Naive thymus-derived CD4-positive, alpha-beta T cell (primary cell): ENCODE results near the gene WBP1L. TPM values are rescaled to one million over a fixed set of nuclear protein-coding genes. Genes with fewer than 3 reads are reported as not detected.
A peak's percentile ranks its signal among the peaks of the same experiment; 100 is the strongest.

Experiments
- ATAC-seq: fragments of 150-1000 bp; cut with Tn5 transposase; 2 replicates; pipeline ENCODE4 v1.10.0; 2021; ENCODE audit warnings: mild to moderate bottlenecking, moderate library complexity
- CTCF ChIA-PET: fragments of 350-600 bp; sonication (Branson Sonifier 250); formaldehyde crosslinking; loops from one replicate; lab custom pipeline; 2021; ENCODE audit warnings: antibody characterized with exemption; lab: Charles Lee
- POLR2A ChIA-PET: fragments of 350-600 bp; sonication (Branson Sonifier 250); formaldehyde crosslinking; loops from one replicate; lab custom pipeline; 2021; ENCODE audit warnings: antibody characterized with exemption, inconsistent platforms; lab: Charles Lee
- DNase-seq, 9 donors: peaks; one replicate each; pipeline versions ENCODE4 v3.0.0 to v3.0.0-alpha.2; 2020 to 2022; ENCODE audit warnings: mixed read lengths in 1 of 9
- H3K27ac ChIP-seq: one replicate; pipeline ENCODE4 v1.7.0; 2013; ENCODE audit warnings: mild to moderate bottlenecking, low read depth, low read length, moderate library complexity
- H3K27me3 ChIP-seq, 2 donors: one replicate each; pipeline ENCODE4 v1.7.0; 2013; ENCODE audit warnings: low read length in 2 of 2, mild to moderate bottlenecking in 2 of 2, moderate library complexity in 2 of 2; ENCODE audit not compliant: control insufficient read depth in 2 of 2, insufficient read depth in 2 of 2
- H3K36me3 ChIP-seq, 3 experiments: 1 replicate in 2 of 3; 2 replicates in 1 of 3; pipeline ENCODE4 v1.7.0; 2013; ENCODE audit warnings: low read length in 3 of 3, mild to moderate bottlenecking in 3 of 3, moderate library complexity in 1 of 3; ENCODE audit not compliant: insufficient read depth in 3 of 3, control insufficient read depth in 2 of 3
- H3K4me1 ChIP-seq, 2 donors: one replicate each; pipeline ENCODE4 v1.7.0; 2013; ENCODE audit warnings: low read length in 2 of 2, mild to moderate bottlenecking in 2 of 2, moderate library complexity in 1 of 2; ENCODE audit not compliant: control insufficient read depth in 2 of 2, insufficient read depth in 2 of 2
- H3K4me3 ChIP-seq: 2 replicates; pipeline ENCODE4 v1.7.0; 2013; ENCODE audit warnings: mild to moderate bottlenecking, low read length
- H3K9me3 ChIP-seq, 3 experiments: 1 replicate in 2 of 3; 2 replicates in 1 of 3; pipeline ENCODE4 v1.7.0; 2013; ENCODE audit warnings: low read length in 3 of 3; ENCODE audit not compliant: control insufficient read depth in 2 of 3
- H3K27ac Mint-ChIP-seq, 9 donors: one replicate each; pipeline ENCODE4 v1.8.0; 2020 to 2022; ENCODE audit warnings: mixed read lengths in 9 of 9, mild to moderate bottlenecking in 8 of 9, moderate library complexity in 5 of 9, inconsistent platforms in 2 of 9
- H3K27me3 Mint-ChIP-seq, 5 donors: one replicate each; pipeline ENCODE4 v1.8.0; 2021 to 2022; ENCODE audit warnings: mixed read lengths in 5 of 5, mild to moderate bottlenecking in 1 of 5
- H3K36me3 Mint-ChIP-seq, 5 donors: one replicate each; pipeline ENCODE4 v1.8.0; 2020 to 2022; ENCODE audit warnings: mixed read lengths in 5 of 5, mild to moderate bottlenecking in 3 of 5, inconsistent platforms in 1 of 5
- H3K4me1 Mint-ChIP-seq, 7 donors: one replicate each; pipeline ENCODE4 v1.8.0; 2020 to 2022; ENCODE audit warnings: mixed read lengths in 7 of 7, mild to moderate bottlenecking in 3 of 7, inconsistent platforms in 1 of 7
- H3K4me3 Mint-ChIP-seq, 10 donors: one replicate each; pipeline ENCODE4 v1.8.0; 2020 to 2022; ENCODE audit warnings: mild to moderate bottlenecking in 10 of 10, mixed read lengths in 10 of 10, moderate library complexity in 6 of 10, inconsistent platforms in 2 of 10
- H3K9me3 Mint-ChIP-seq, 11 donors: one replicate each; pipeline ENCODE4 v1.8.0; 2020 to 2022; ENCODE audit warnings: mixed read lengths in 11 of 11, mild to moderate bottlenecking in 4 of 11, inconsistent platforms in 1 of 11, moderate library complexity in 1 of 11
- intact Hi-C, 2 donors: fragments of 100-400 bp; cut with micrococcal nuclease; formaldehyde crosslinking; loops; one replicate each; pipeline ENCODE4 v1.15.1; 2023
- polyA plus RNA-seq, 2 donors: library from polyadenylated mRNA; unstranded; fragments of 300-500 nt; fragmentation: Illumina TruSeq; gene quantifications; one replicate each; pipeline ENCODE4 v1.2.3, GENCODE V29; 2021
- total RNA-seq, 6 experiments: library from RNA in 5 of 6; stranded (reverse) in 5 of 6; gene quantifications; 1 replicate in 5 of 6; 2 replicates in 1 of 6; pipeline ENCODE4 v1.2.3 and lab custom pipeline; 2021 to 2026

The WBP1L gene
- total and polyA plus RNA-seq, 7 experiments from 2014 or later = 19.4 to 37.9 (median 30.3) TPM

- CTCF ChIA-PET = interaction anchor here (0.6 kb wide), 1 partner anchor 135 kb away, joined by 3 read pairs; no protein-coding TSS in a partner anchor
- Histone ChIP-seq H3K9me3 (no peaks in the 10 kb centered on the region), H3K4me1 (peaks cover 4 to 9% of the 10 kb centered on the region in 2 donors), H3K4me3 (no peak overlapping the region), H3K36me3 (peaks cover 0 to 5% (median 0%) of the 10 kb centered on the region in 3 experiments), H3K27ac (no peak overlapping the region), H3K27me3 (no peaks in the 10 kb centered on the region)
- Mint-ChIP-seq H3K27me3 (no peaks in the 10 kb centered on the region), H3K27ac (peak overlapping the region in 5 of 9 donors; percentile 35 to 65 (median 57)), H3K4me3 (peak overlapping the region in 1 of 10 donors; percentile 54), H3K36me3 (peaks cover 0 to 18% (median 6%) of the 10 kb centered on the region in 5 donors), H3K4me1 (peaks cover 25 to 60% (median 48%) of the 10 kb centered on the region in 7 donors), H3K9me3 (no peaks in the 10 kb centered on the region)
- intact Hi-C loops = loop anchor here (10.0 kb wide), 4 partner anchors 323 to 653 kb away; partner anchors contain the start of genes HPS6 (in 1 of the 2), NFKB2 (in 1 of the 2) and NT5C2 (in 1 of the 2)
- no peak for DNase-seq
- no peak for ATAC-seq
- POLR2A ChIA-PET = no interaction called here
Measured at GRCh38 chr10:102718220-102718619, 25.5 kb upstream of the WBP1L start.

DNA sequence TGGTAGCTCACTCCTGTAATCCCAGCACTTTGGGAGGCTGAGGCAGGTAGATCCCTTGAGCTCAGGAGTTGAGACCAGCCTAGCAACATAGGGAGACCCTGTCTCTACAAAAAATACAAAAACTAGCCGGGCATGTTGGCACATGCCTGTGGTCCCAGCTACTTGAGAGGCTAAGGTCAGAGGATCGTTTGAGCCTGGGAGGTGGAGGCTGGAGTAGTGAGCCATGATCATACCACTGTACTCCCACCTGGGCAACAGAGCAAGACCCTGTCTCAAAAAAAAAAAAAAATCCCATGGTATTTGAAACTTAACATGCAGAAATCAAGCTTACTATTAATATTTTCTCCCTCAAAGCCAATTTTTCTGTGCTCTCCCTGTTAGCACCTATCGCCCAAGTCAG is 23.4 kb upstream of the WBP1L start:
- Histone ChIP-seq H3K27me3 (no peaks in the 10 kb centered on the region), H3K4me3 (no peak overlapping the region), H3K27ac (no peak overlapping the region), H3K9me3 (no peaks in the 10 kb centered on the region), H3K4me1 (peaks cover 1 to 4% of the 10 kb centered on the region in 2 donors), H3K36me3 (no peaks in the 10 kb centered on the region)
- peaks cover 0 to 4% (median 0%) of the 10 kb centered on the region in 11 donors for H3K9me3 Mint-ChIP-seq
- intact Hi-C loops = no loop called here
- H3K27ac Mint-ChIP-seq = peak overlapping the region in 3 of 9 donors; percentile 16 to 56 (median 18)
- H3K4me1 Mint-ChIP-seq = peaks cover 18 to 58% (median 40%) of the 10 kb centered on the region in 7 donors
- CTCF ChIA-PET = no interaction called here
- no peaks in the 10 kb centered on the region for H3K27me3 Mint-ChIP-seq
- no peak for ATAC-seq
- POLR2A ChIA-PET = interaction anchor here (0.6 to 0.7 kb wide), 3 partner anchors 31 to 567 kb away, joined by 3 read pairs; no protein-coding TSS in a partner anchor
- DNase-seq = no peak
- peaks cover 5 to 29% (median 12%) of the 10 kb centered on the region in 5 donors for H3K36me3 Mint-ChIP-seq
- peak overlapping the region in 1 of 10 donors; percentile 25 for H3K4me3 Mint-ChIP-seq

- peaks cover 17 to 53% (median 37%) of the 10 kb centered on the region in 7 donors for H3K4me1 Mint-ChIP-seq
- no peaks in the 10 kb centered on the region for H3K27me3 Mint-ChIP-seq
- intact Hi-C loops = no loop called here
- Histone ChIP-seq H3K9me3 (no peaks in the 10 kb centered on the region), H3K36me3 (no peaks in the 10 kb centered on the region), H3K4me3 (no peak overlapping the region), H3K27me3 (no peaks in the 10 kb centered on the region), H3K27ac (no peak overlapping the region), H3K4me1 (no peaks in the 10 kb centered on the region)
- ATAC-seq (no peak), DNase-seq (no peak)
- H3K4me3 Mint-ChIP-seq = peak overlapping the region in 1 of 10 donors; percentile 25
- peaks cover 0 to 4% (median 0%) of the 10 kb centered on the region in 11 donors for H3K9me3 Mint-ChIP-seq
- ChIA-PET POLR2A (interaction anchor here (0.6 to 1.0 kb wide), 5 partner anchors 31 to 568 kb away, joined by 3 to 4 read pairs (median 3); partner anchors contain the start of gene TRIM8), CTCF (interaction anchor here (0.6 kb wide), 1 partner anchor 14 kb away, joined by 3 read pairs; no protein-coding TSS in a partner anchor)
- H3K36me3 Mint-ChIP-seq = peaks cover 5 to 29% (median 12%) of the 10 kb centered on the region in 5 donors
- H3K27ac Mint-ChIP-seq = peak overlapping the region in 5 of 9 donors; percentile 16 to 62 (median 41)
Measured at GRCh38 chr10:102720775-102721301, 22.9 kb upstream of the WBP1L start.

DNA sequence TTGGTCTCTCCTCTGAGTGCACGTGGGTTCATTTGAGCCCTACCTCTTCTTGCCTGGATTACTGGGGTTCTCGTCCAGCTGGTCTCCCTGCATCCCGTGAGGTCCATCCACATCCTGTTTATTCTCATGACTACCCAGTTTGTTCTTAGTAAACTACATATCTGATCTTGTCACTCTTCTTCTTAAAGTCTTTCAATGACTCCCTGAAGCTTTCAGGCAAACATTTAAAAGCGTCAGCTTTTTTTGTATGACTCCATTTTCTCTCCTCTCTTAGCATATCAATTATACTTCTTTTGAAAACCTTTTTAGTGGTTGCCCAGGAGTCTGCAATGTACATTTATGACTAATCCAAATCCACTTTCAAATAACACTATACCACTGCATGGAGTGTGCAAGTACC is 21.8 kb upstream of the WBP1L start:
- Mint-ChIP-seq H3K9me3 (peaks cover 0 to 4% (median 0%) of the 10 kb centered on the region in 11 donors), H3K36me3 (peaks cover 5 to 35% (median 12%) of the 10 kb centered on the region in 5 donors), H3K4me1 (peaks cover 14 to 43% (median 31%) of the 10 kb centered on the region in 7 donors), H3K27ac (peak overlapping the region in 4 of 9 donors; percentile 2 to 40 (median 23)), H3K27me3 (no peaks in the 10 kb centered on the region), H3K4me3 (no peak overlapping the region)
- Histone ChIP-seq H3K4me3 (no peak overlapping the region), H3K9me3 (no peaks in the 10 kb centered on the region), H3K27me3 (no peaks in the 10 kb centered on the region), H3K4me1 (no peaks in the 10 kb centered on the region), H3K27ac (no peak overlapping the region), H3K36me3 (peaks cover 0 to 8% (median 3%) of the 10 kb centered on the region in 3 experiments)
- POLR2A ChIA-PET = interaction anchor here (1.0 kb wide), 2 partner anchors 78 to 80 kb away, joined by 3 to 4 read pairs; partner anchors contain the start of gene TRIM8
- no peak for DNase-seq
- ATAC-seq = no peak
- CTCF ChIA-PET = no interaction called here
- intact Hi-C loops = no loop called here

GRCh38 chr10:102723989-102724388 is 19.8 kb upstream of the WBP1L start:
- Histone ChIP-seq H3K9me3 (no peaks in the 10 kb centered on the region), H3K36me3 (peaks cover 0 to 28% (median 6%) of the 10 kb centered on the region in 3 experiments), H3K4me3 (no peak overlapping the region), H3K4me1 (no peaks in the 10 kb centered on the region), H3K27me3 (no peaks in the 10 kb centered on the region), H3K27ac (no peak overlapping the region)
- peaks cover 5 to 42% (median 13%) of the 10 kb centered on the region in 5 donors for H3K36me3 Mint-ChIP-seq
- no peak overlapping the region for H3K27ac Mint-ChIP-seq
- no peaks in the 10 kb centered on the region for H3K27me3 Mint-ChIP-seq
- H3K9me3 Mint-ChIP-seq = peaks cover 0 to 4% (median 0%) of the 10 kb centered on the region in 11 donors
- H3K4me1 Mint-ChIP-seq = peaks cover 13 to 28% (median 19%) of the 10 kb centered on the region in 7 donors
- ATAC-seq = no peak
- POLR2A ChIA-PET = interaction anchor here (0.7 kb wide), 1 partner anchor 82 kb away, joined by 3 read pairs; no protein-coding TSS in a partner anchor
- CTCF ChIA-PET = interaction anchor here (0.6 kb wide), 1 partner anchor 21 kb away, joined by 3 read pairs; no protein-coding TSS in a partner anchor
- H3K4me3 Mint-ChIP-seq = no peak overlapping the region
- no peak for DNase-seq
- intact Hi-C loops = no loop called here

DNA sequence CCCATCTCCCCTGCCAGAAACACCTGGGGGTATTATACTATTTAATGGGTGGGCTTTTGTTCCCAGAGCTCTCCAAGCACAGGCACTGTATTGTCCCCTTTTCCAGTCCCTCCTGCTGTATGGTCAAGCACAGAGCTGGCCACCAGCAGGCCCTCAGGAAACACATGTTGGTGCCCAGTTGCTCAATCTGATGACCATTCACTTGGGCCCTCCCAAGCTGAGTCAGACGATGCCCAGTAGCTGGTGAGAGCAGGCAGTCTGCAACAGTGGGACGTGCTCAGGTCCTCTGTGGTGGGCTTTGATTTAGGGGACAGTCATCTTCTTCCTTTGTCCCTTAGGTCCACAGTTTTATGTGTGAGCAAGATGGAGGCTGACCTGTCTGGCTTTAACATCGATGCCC is 17.5 kb upstream of the WBP1L start:
- Histone ChIP-seq H3K9me3 (no peaks in the 10 kb centered on the region), H3K4me3 (no peak overlapping the region), H3K36me3 (peaks cover 0 to 47% (median 6%) of the 10 kb centered on the region in 3 experiments), H3K4me1 (no peaks in the 10 kb centered on the region), H3K27me3 (no peaks in the 10 kb centered on the region), H3K27ac (no peak overlapping the region)
- POLR2A ChIA-PET = interaction anchor here (0.5 to 0.8 kb wide), 2 partner anchors 12 to 53 kb away, joined by 3 read pairs; partner anchors contain the start of genes ARL3 and SFXN2
- peaks cover 5 to 37% (median 10%) of the 10 kb centered on the region in 5 donors for H3K36me3 Mint-ChIP-seq
- peaks cover 10 to 22% (median 12%) of the 10 kb centered on the region in 7 donors for H3K4me1 Mint-ChIP-seq
- H3K4me3 Mint-ChIP-seq = no peak overlapping the region
- CTCF ChIA-PET = interaction anchor here (0.7 kb wide), 1 partner anchor 103 kb away, joined by 3 read pairs; no protein-coding TSS in a partner anchor
- H3K27me3 Mint-ChIP-seq = no peaks in the 10 kb centered on the region
- DNase-seq = no peak
- H3K27ac Mint-ChIP-seq = no peak overlapping the region
- peaks cover 0 to 4% (median 0%) of the 10 kb centered on the region in 11 donors for H3K9me3 Mint-ChIP-seq
- intact Hi-C loops = loop anchor here in 1 of 2 donors (5.0 kb wide), 1 partner anchor 341 kb away; no protein-coding TSS in a partner anchor
- ATAC-seq = no peak
